Measurements from ENCODE around the gene PMM1. TPM values are rescaled to one million over a fixed set of nuclear protein-coding genes. Genes with fewer than 3 reads are reported as not detected.
A peak's percentile ranks its signal among the peaks of the same experiment; 100 is the strongest.

Gene PMM1
- total and polyA plus RNA-seq, 2 of the 13 experiments (the other 11 are each of a cell fraction or from before 2014, with no cell fraction given), result 17.8 to 95.6 TPM

DNA sequence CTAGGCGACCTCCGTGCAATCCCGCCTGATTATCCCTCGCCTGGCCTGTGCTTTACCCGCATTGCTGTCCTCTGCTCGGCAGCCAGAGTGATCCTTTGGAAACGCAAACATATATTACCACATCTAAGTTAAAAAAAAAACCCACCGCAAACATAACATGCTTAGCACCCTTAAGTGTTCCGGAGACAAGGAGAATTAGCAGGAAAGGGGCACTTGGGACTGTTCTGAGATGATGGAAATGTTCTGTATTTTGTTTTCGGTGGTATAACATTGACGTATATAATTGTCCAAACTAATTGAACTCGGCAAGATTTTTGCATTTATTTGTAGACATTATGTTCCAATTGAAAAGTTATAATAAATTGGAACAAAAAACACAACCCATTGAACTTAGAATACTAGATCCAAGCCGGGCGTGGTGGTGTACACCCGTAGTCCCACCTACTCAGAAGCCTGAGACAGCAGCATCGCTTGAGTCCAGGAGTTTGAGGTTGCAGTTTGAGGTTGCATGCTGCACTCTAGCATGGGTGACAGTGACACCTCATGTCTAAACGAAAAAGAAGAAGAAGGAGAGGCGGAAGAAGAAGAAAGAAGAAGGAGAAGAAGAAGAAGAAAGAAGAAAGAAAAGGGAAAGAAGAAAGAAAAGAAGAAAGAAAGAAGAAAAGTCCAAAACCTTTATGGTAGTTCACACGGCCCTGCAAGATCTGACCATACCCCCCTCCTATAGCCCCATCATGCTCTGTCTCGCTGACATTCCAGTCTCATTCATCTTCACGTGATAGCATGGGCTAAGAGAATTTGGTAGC lies 44.8 kb downstream of the PMM1 start (continued):
- TF ChIP-seq SIX1 (CRISPR knock-in tag; IDR thresholded peaks at IDR 0.05; ENCODE audit: borderline replicate concordance), result no peak
- TF ChIP-seq ETV5 (CRISPR knock-in tag; IDR thresholded peaks at IDR 0.05; ENCODE audit: borderline replicate concordance), result no peak
- TF ChIP-seq ELF3 (CRISPR knock-in tag; IDR thresholded peaks at IDR 0.05), result 0 out of 2 replicates have a peak, but pooled peaks have one; percentile 25
- TF ChIP-seq LCORL (IDR thresholded peaks at IDR 0.05), result no peak
- no peak for TF ChIP-seq LCORL (CRISPR knock-in tag; IDR thresholded peaks at IDR 0.05)
- TF ChIP-seq ZNF101 (CRISPR knock-in tag; IDR thresholded peaks at IDR 0.05; ENCODE audit: borderline replicate concordance, low read depth), result no peak
- no peak for TF ChIP-seq SOX6 (IDR thresholded peaks at IDR 0.05)
- TF ChIP-seq SOX6 (CRISPR knock-in tag; IDR thresholded peaks at IDR 0.05), result no peak
- TF ChIP-seq, protein P1, sequence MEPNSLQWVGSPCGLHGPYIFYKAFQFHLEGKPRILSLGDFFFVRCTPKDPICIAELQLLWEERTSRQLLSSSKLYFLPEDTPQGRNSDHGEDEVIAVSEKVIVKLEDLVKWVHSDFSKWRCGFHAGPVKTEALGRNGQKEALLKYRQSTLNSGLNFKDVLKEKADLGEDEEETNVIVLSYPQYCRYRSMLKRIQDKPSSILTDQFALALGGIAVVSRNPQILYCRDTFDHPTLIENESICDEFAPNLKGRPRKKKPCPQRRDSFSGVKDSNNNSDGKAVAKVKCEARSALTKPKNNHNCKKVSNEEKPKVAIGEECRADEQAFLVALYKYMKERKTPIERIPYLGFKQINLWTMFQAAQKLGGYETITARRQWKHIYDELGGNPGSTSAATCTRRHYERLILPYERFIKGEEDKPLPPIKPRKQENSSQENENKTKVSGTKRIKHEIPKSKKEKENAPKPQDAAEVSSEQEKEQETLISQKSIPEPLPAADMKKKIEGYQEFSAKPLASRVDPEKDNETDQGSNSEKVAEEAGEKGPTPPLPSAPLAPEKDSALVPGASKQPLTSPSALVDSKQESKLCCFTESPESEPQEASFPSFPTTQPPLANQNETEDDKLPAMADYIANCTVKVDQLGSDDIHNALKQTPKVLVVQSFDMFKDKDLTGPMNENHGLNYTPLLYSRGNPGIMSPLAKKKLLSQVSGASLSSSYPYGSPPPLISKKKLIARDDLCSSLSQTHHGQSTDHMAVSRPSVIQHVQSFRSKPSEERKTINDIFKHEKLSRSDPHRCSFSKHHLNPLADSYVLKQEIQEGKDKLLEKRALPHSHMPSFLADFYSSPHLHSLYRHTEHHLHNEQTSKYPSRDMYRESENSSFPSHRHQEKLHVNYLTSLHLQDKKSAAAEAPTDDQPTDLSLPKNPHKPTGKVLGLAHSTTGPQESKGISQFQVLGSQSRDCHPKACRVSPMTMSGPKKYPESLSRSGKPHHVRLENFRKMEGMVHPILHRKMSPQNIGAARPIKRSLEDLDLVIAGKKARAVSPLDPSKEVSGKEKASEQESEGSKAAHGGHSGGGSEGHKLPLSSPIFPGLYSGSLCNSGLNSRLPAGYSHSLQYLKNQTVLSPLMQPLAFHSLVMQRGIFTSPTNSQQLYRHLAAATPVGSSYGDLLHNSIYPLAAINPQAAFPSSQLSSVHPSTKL (CRISPR knock-in tag; IDR thresholded peaks at IDR 0.05), result 0 out of 2 replicates have a peak, but pooled peaks have one; percentile 33
- no peak for TF ChIP-seq CCAR2 (optimal IDR thresholded peaks at IDR 0.05; ENCODE audit: low read depth, low read length)
- TF ChIP-seq AKAP8 (CRISPR knock-in tag; IDR thresholded peaks at IDR 0.05), result no peak
- TF ChIP-seq, protein P2, sequence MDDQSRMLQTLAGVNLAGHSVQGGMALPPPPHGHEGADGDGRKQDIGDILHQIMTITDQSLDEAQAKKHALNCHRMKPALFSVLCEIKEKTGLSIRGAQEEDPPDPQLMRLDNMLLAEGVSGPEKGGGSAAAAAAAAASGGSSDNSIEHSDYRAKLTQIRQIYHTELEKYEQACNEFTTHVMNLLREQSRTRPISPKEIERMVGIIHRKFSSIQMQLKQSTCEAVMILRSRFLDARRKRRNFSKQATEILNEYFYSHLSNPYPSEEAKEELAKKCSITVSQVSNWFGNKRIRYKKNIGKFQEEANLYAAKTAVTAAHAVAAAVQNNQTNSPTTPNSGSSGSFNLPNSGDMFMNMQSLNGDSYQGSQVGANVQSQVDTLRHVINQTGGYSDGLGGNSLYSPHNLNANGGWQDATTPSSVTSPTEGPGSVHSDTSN (CRISPR knock-in tag; IDR thresholded peaks at IDR 0.05; ENCODE audit: borderline replicate concordance), result no peak
- 0 out of 2 replicates have a peak, but pooled peaks have one; percentile 1 for TF ChIP-seq RARA (CRISPR knock-in tag; IDR thresholded peaks at IDR 0.05)
- TF ChIP-seq BRCA1 (CRISPR knock-in tag; IDR thresholded peaks at IDR 0.05), result no peak
- TF ChIP-seq CHD2 (IDR thresholded peaks at IDR 0.05; ENCODE audit: low read depth, low read length), result peak; percentile 3; the same call in 1 of the 2 replicates
- TF ChIP-seq STAT5B (CRISPR knock-in tag; IDR thresholded peaks at IDR 0.05), result no peak
- no peak for TF ChIP-seq EEA1 (CRISPR knock-in tag; IDR thresholded peaks at IDR 0.05; ENCODE audit: borderline replicate concordance)
- TF ChIP-seq, protein P3, sequence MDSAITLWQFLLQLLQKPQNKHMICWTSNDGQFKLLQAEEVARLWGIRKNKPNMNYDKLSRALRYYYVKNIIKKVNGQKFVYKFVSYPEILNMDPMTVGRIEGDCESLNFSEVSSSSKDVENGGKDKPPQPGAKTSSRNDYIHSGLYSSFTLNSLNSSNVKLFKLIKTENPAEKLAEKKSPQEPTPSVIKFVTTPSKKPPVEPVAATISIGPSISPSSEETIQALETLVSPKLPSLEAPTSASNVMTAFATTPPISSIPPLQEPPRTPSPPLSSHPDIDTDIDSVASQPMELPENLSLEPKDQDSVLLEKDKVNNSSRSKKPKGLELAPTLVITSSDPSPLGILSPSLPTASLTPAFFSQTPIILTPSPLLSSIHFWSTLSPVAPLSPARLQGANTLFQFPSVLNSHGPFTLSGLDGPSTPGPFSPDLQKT (CRISPR knock-in tag; IDR thresholded peaks at IDR 0.05; ENCODE audit: borderline replicate concordance), result no peak
- TF ChIP-seq, protein P4, sequence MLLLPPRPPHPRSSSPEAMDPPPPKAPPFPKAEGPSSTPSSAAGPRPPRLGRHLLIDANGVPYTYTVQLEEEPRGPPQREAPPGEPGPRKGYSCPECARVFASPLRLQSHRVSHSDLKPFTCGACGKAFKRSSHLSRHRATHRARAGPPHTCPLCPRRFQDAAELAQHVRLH (CRISPR knock-in tag; IDR thresholded peaks at IDR 0.05; ENCODE audit: borderline replicate concordance, low read depth), result no peak
- TF ChIP-seq ZNF792 (CRISPR knock-in tag; IDR thresholded peaks at IDR 0.05), result no peak
- TF ChIP-seq ZNF780A (CRISPR knock-in tag; IDR thresholded peaks at IDR 0.05), result no peak
- no peak for TF ChIP-seq KDM1A (CRISPR knock-in tag; IDR thresholded peaks at IDR 0.05)

Data from HepG2 (cell line).